ENCODE results near the gene ZNF146.
"Not testable (repeated sequence)": the region's sequence is repeated elsewhere in the genome, so short reads cannot be mapped to it uniquely, and the experiment has no call there.

Gene ZNF146

GRCh38 chr19:36255316-36255715 lies 40.4 kb downstream of the ZNF146 start:
- Mint-ChIP-seq H3K27ac (no peak overlapping the region), H3K27me3 (peaks cover 2% of the 10 kb centered on the region), H3K9me3 (ENCODE audit: low read depth) (peaks cover 7% of the 10 kb centered on the region), H3K36me3 (peaks cover 19% of the 10 kb centered on the region), H3K4me3 (no peak overlapping the region), H3K4me1 (ENCODE audit: low read depth) (no peaks in the 10 kb centered on the region)

DNA sequence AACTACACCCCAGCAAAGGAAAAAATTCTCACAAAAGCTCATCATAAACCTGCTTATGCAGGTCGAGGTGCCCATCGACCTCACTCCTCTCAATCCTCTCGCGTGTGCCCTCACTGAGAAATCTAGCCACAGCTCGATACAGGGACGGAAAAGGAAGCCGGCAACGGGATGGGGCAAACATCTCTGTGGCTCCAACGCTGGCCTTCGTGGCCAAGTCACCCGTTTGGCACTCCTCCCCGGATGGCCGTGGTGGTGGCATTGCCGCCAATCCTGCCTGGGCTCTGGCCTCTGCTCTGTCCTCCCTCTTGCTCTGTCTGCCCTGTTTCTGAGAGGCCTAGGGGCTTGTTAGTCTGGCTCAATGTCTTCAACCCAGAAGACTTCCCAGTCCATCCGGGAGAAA lies 41.2 kb downstream of the ZNF146 start:
- H3K27me3 Mint-ChIP-seq, result peaks cover 2% of the 10 kb centered on the region
- no peak overlapping the region for H3K27ac Mint-ChIP-seq
- H3K4me1 Mint-ChIP-seq (ENCODE audit: low read depth), result no peaks in the 10 kb centered on the region
- H3K4me3 Mint-ChIP-seq, result no peak overlapping the region
- peaks cover 19% of the 10 kb centered on the region for H3K36me3 Mint-ChIP-seq
- peaks cover 7% of the 10 kb centered on the region for H3K9me3 Mint-ChIP-seq (ENCODE audit: low read depth)

DNA sequence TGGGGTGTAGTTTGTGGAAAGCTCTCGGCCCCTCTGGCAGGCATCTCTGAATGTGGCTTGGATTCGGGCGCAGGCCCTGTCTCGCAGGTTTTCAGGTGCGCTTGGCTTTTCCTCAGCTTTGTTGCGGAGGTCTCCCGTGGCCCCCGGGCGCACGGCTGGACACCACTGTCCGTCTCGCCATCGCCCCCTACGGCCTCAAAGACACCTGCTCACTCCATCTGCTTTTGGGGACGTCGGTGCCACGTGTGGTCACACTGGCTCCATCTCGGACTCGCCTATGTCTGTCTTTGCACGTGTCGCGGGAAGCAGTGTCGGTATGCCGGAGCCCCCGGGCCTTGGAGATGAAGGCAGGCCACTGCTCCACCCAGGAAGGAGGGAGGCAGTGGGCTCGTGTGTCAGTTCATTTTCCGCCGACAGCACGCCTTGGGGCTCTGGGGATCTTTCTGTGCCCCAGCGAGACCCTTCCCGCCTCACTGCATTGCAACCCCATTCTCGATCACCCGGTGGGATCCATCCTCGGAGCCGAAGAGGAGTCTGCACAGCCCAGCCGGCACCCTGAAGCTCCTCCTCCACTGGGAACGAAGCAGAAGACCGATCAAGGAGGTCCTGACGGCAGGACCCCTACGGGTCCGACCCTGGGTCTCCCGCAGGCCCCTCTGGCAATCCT lies 42.1 kb downstream of the ZNF146 start:
- H3K27ac Mint-ChIP-seq, result no peak overlapping the region
- no peak overlapping the region for H3K4me3 Mint-ChIP-seq
- H3K9me3 Mint-ChIP-seq (ENCODE audit: low read depth), result peaks cover 7% of the 10 kb centered on the region
- peaks cover 13% of the 10 kb centered on the region for H3K36me3 Mint-ChIP-seq
- H3K4me1 Mint-ChIP-seq (ENCODE audit: low read depth), result no peaks in the 10 kb centered on the region
- H3K27me3 Mint-ChIP-seq, result peaks cover 2% of the 10 kb centered on the region

GRCh38 chr19:36257520-36257876 lies 42.6 kb downstream of the ZNF146 start:
- H3K27me3 Mint-ChIP-seq, result peaks cover 2% of the 10 kb centered on the region
- H3K4me3 Mint-ChIP-seq, result no peak overlapping the region
- H3K4me1 Mint-ChIP-seq (ENCODE audit: low read depth), result no peaks in the 10 kb centered on the region
- H3K9me3 Mint-ChIP-seq (ENCODE audit: low read depth), result peaks cover 9% of the 10 kb centered on the region
- peaks cover 13% of the 10 kb centered on the region for H3K36me3 Mint-ChIP-seq
- no peak overlapping the region for H3K27ac Mint-ChIP-seq

GRCh38 chr19:36258028-36258875 lies 43.3 kb downstream of the ZNF146 start:
- H3K4me3 Mint-ChIP-seq, result no peak overlapping the region
- H3K4me1 Mint-ChIP-seq (ENCODE audit: low read depth), result no peaks in the 10 kb centered on the region
- H3K9me3 Mint-ChIP-seq (ENCODE audit: low read depth), result peaks cover 14% of the 10 kb centered on the region

DNA sequence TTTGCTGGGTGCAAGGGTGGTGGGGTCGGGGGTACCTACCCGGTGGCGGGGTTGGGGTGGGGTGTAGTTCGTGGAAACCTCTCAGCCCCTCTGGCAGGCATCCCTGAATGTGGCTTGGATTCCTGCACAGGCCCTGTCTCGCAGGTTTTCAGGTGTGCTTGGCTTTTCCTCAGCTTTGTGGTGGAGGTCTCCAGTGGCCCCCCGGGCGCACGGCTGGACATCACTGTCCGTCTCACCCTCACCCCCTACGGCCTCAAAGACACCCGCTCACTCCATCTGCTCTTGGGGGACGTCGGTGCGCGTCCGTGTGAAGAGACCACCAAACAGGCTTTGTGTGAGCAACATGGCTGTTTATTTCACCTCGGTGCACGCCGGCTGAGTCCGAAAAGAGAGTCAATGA lies 44.3 kb downstream of the ZNF146 start:
- no peak overlapping the region for H3K27ac Mint-ChIP-seq
- no peaks in the 10 kb centered on the region for H3K4me1 Mint-ChIP-seq (ENCODE audit: low read depth)
- peaks cover 2% of the 10 kb centered on the region for H3K27me3 Mint-ChIP-seq

More at GRCh38 chr19:36258028-36258875, 43.3 kb downstream of the ZNF146 start:
- no peak overlapping the region for H3K27ac Mint-ChIP-seq
- H3K36me3 Mint-ChIP-seq, result peaks cover 15% of the 10 kb centered on the region
- H3K27me3 Mint-ChIP-seq, result peaks cover 2% of the 10 kb centered on the region

DNA sequence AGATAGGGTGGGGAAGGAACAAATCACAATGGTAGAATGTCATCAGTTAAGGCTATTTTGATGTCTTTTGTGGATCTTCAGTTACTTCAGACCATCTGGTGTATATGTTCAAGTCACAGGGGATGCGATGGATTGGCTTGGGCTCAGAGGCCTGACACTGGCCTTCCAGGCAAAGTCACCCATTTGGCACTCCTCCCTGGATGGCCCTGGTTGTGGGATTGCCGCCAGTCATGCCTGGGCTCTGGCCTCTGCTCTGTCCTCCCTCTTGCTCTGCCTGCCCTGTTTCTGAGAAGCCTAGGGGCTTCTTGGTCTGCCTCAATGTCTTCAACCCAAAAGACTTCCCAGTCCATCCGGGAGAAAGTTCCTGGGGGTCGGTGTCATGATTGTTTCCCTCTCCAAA lies 50.2 kb downstream of the ZNF146 start:
- no peak overlapping the region for H3K27ac Mint-ChIP-seq
- H3K4me3 Mint-ChIP-seq, result no peak overlapping the region
- peaks cover 12% of the 10 kb centered on the region for H3K36me3 Mint-ChIP-seq
- H3K27me3 Mint-ChIP-seq, result no peaks in the 10 kb centered on the region
- H3K4me1 Mint-ChIP-seq (ENCODE audit: low read depth), result no peaks in the 10 kb centered on the region
- H3K9me3 Mint-ChIP-seq (ENCODE audit: low read depth), result peaks cover 27% of the 10 kb centered on the region

More for the DNA sequence above, 44.3 kb downstream of the ZNF146 start:
- no peak overlapping the region for H3K4me3 Mint-ChIP-seq
- peaks cover 21% of the 10 kb centered on the region for H3K9me3 Mint-ChIP-seq (ENCODE audit: low read depth)
- H3K36me3 Mint-ChIP-seq, result peaks cover 15% of the 10 kb centered on the region

DNA sequence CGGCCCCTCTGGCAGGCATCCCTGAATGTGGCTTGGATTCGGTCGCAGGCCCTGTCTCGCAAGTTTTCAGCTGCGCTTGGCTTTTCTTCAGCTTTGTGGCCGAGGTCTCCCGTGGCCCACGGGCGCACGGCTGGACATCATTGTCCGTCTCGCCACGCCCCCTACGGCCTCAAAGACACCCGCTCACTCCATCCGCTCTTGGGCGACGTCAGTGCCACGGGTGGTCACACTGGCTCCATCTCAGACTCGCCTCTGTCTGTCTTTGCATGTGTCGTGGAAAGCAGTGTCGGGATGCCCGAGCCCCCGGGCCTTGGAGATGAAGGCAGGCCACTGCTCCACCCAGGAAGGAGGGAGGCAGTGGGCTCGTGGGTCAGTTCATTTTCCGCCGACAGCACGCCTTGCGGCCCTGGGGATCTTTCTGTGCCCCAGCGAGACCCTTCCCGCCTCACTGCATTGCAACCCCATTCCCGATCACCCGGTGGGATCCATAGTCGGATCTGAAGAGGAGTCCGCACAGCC lies 51.0 kb downstream of the ZNF146 start:
- Mint-ChIP-seq H3K9me3 (ENCODE audit: low read depth) (peaks cover 27% of the 10 kb centered on the region), H3K36me3 (peaks cover 12% of the 10 kb centered on the region), H3K4me3 (no peak overlapping the region), H3K27me3 (no peaks in the 10 kb centered on the region), H3K27ac (no peak overlapping the region), H3K4me1 (ENCODE audit: low read depth) (no peaks in the 10 kb centered on the region)

DNA sequence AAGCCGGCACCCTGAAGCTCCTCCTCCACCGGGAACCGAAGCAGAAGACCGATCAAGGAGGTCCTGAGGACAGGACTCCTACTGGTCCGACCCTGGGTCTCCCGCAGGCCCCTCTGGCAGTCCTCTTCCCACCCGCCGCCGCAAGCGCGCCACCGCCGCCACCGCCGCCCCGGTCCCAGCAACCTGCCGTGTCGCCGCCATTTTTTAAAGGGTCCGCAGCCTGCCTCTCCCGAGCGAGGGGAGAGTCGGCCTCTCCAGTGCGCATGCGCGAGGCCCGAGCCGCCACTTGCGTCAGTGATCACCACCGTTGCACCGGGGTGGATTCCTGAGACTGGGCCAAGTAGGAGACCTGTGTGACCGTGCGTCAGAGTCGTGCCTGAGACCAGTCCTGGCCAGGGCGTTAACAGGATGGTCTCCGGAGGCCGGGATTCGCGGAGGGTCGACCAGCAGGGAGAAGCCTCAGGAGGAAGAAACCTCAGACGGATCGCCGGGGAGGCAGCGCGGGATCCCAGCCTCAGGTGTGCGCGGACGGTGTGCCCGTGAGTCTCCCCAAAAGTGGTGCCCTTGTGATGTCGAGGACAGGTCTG lies 51.6 kb downstream of the ZNF146 start:
- Mint-ChIP-seq H3K27ac (no peak overlapping the region), H3K9me3 (ENCODE audit: low read depth) (peaks cover 27% of the 10 kb centered on the region), H3K36me3 (peaks cover 12% of the 10 kb centered on the region), H3K27me3 (no peaks in the 10 kb centered on the region), H3K4me1 (ENCODE audit: low read depth) (no peaks in the 10 kb centered on the region), H3K4me3 (no peak overlapping the region)

- no peaks in the 10 kb centered on the region for H3K4me1 Mint-ChIP-seq (ENCODE audit: low read depth)
- peaks cover 12% of the 10 kb centered on the region for H3K36me3 Mint-ChIP-seq
- no peak overlapping the region for H3K27ac Mint-ChIP-seq
- no peak overlapping the region for H3K4me3 Mint-ChIP-seq
- no peaks in the 10 kb centered on the region for H3K27me3 Mint-ChIP-seq
- H3K9me3 Mint-ChIP-seq (ENCODE audit: low read depth), result peaks cover 27% of the 10 kb centered on the region
These were observed 52.3 kb downstream of the ZNF146 start for GRCh38 chr19:36267061-36267845.

DNA sequence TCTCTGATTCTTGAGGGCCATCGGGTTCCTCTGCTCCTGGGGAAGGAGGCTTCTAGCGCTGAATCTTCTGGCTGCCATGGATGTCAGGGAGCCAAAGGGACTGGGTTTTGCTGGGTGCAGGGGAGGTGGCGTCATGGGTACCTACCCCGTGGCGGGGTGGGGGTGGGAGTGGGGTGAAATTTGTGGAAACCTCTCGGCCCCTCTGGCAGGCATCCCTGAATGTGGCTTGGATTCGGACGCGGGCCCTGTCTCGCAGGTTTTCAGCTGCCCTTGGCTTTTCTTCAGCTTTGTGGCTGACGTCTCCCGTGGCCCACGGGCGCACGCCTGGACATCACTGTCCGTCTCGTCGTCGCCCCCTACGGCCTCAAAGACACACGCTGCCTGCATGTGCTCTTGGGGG lies 53.2 kb downstream of the ZNF146 start:
- H3K27me3 Mint-ChIP-seq; H3K4me1 Mint-ChIP-seq (ENCODE audit: low read depth); H3K27ac Mint-ChIP-seq; H3K4me3 Mint-ChIP-seq: not testable (repeated sequence)
- H3K36me3 Mint-ChIP-seq, result peaks cover 12% of the 10 kb centered on the region
- peaks cover 23% of the 10 kb centered on the region for H3K9me3 Mint-ChIP-seq (ENCODE audit: low read depth)

- H3K36me3 Mint-ChIP-seq; H3K27me3 Mint-ChIP-seq; H3K4me1 Mint-ChIP-seq (ENCODE audit: low read depth); H3K4me3 Mint-ChIP-seq; H3K27ac Mint-ChIP-seq: not testable (repeated sequence)
- peaks cover 18% of the 10 kb centered on the region for H3K9me3 Mint-ChIP-seq (ENCODE audit: low read depth)
These were observed 53.7 kb downstream of the ZNF146 start for GRCh38 chr19:36268591-36268990.

DNA sequence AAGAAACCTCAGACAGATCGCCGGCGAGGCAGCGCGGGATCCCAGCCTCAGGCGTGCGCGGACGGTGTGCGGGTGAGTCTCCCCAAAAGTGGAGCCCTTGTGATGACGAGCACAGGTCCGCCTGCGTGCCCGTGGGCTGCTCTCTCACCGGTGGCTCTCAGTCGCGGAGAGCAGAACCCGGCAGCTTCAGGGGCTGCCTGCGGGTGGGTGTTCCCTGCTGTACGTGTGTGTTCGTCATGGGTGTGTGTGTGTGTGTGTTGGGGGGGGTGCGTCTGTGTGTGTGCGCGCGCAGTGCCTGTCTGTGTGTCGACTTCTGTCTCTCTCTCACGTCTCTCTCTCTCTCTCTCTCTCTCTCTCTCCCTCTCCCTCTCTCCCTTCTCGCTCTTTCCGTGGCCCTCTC lies 54.4 kb downstream of the ZNF146 start:
- H3K4me3 Mint-ChIP-seq, H3K27me3 Mint-ChIP-seq: not testable (repeated sequence)
- H3K9me3 Mint-ChIP-seq (ENCODE audit: low read depth), result peaks cover 11% of the 10 kb centered on the region

More for the DNA sequence above, 54.4 kb downstream of the ZNF146 start:
- H3K36me3 Mint-ChIP-seq; H3K27ac Mint-ChIP-seq; H3K4me1 Mint-ChIP-seq (ENCODE audit: low read depth): not testable (repeated sequence)

All from activated naive CD8-positive, alpha-beta T cell (primary cell).